ENCODE measurements around the gene CCDC81.

CCDC81 gene

GRCh38 chr11:86469491-86470388 is 95.1 kb downstream of the CCDC81 start:
- DNase-seq: no peak
